ENCODE results near the gene TBC1D3E. TPM values are rescaled to one million over a fixed set of nuclear protein-coding genes. Genes with fewer than 3 reads are reported as not detected.
"Not testable (repeated sequence)": the region's sequence is repeated elsewhere in the genome, so short reads cannot be mapped to it uniquely, and the experiment has no call there.

TBC1D3E gene
- not detected in 2 replicates for total RNA-seq (2014; rRNA removed; shearing (Covaris generic))
- polyA plus RNA-seq (2016; fragmentation: Nextera tagmentation; extraction: Ambion mirVana) = not detected in 2 replicates
- long read RNA-seq = 0 reads

DNA sequence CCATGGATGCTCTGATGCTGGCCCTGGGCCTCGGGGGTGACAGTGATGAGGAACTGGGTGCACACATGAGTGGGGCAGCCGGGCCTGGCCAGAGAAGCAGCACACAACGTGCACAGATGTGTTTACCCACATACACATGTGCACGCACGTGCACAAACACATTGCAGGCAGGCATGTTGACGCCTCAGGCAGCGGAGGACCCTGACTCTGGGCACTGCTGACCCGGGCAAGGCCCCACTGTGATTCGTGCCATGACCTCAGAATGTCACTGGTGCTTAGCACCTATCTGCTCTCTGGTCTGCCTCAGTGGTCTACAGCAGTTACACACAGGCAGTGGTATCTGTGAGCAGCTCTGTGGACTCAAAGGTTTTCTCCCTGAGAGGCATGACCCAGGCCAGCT, at the start of gene TBC1D3E:
Gene TBC1D3E, plus strand, starts transcription at position 301 of the 400 bp plus-strand sequence. CDS start 1,545 bp downstream, outside the sequence.
- DNase-seq (ENCODE audit: low spot score); H3K36me3 ChIP-seq (ENCODE audit: insufficient read depth); H3K27me3 ChIP-seq (ENCODE audit: insufficient read depth); H3K4me1 ChIP-seq (ENCODE audit: insufficient read depth); H3K4me3 Mint-ChIP-seq; H3K9me2 ChIP-seq (ENCODE audit: insufficient read depth); H3K27ac Mint-ChIP-seq; H3K4me2 ChIP-seq; H3K36me3 Mint-ChIP-seq (ENCODE audit: low read depth); H2AFZ ChIP-seq; H3K4me3 ChIP-seq; H3F3A ChIP-seq (replicated peaks; ENCODE audit: low read depth); H3K4me1 Mint-ChIP-seq; H3K9me3 Mint-ChIP-seq; H4K20me1 ChIP-seq (replicated peaks; ENCODE audit: insufficient read depth); H3K79me2 ChIP-seq (replicated peaks; ENCODE audit: insufficient read depth); ATAC-seq; H3K27me3 Mint-ChIP-seq (ENCODE audit: insufficient read depth, low read depth, poor library complexity); H3K27ac ChIP-seq (ENCODE audit: low read depth): not testable (repeated sequence)

DNA sequence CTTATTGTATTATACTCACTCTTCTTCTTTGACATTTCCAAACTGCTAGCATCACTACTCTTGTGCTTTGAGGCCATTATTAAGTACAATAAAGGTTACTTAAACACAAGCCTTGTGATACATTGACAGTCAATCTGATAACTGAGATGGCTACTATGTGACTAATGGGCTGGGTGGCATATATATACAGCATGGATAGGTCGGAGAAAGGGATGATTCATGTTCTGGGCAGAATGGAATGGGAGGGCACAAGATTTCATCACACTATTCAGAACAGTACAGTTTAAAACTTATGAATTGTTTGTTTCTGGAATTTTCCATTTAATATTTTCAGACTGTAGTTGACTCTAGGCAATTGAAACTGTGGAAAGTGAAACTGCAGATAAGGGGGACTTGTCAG, 40.4 kb upstream of the TBC1D3E start:
- H3K79me2 ChIP-seq (replicated peaks; ENCODE audit: insufficient read depth); H3K4me3 ChIP-seq; H3K36me3 Mint-ChIP-seq (ENCODE audit: low read depth); H3K9me2 ChIP-seq (ENCODE audit: insufficient read depth); ATAC-seq; H3K9me3 Mint-ChIP-seq; DNase-seq (ENCODE audit: low spot score); H2AFZ ChIP-seq; H3F3A ChIP-seq (replicated peaks; ENCODE audit: low read depth); H3K4me1 Mint-ChIP-seq; H3K27ac Mint-ChIP-seq; H3K4me1 ChIP-seq (ENCODE audit: insufficient read depth); H3K4me3 Mint-ChIP-seq; H3K27me3 ChIP-seq (ENCODE audit: insufficient read depth); H3K27ac ChIP-seq (ENCODE audit: low read depth); H3K4me2 ChIP-seq; H3K27me3 Mint-ChIP-seq (ENCODE audit: insufficient read depth, low read depth, poor library complexity); H4K20me1 ChIP-seq (replicated peaks; ENCODE audit: insufficient read depth); H3K36me3 ChIP-seq (ENCODE audit: insufficient read depth): not testable (repeated sequence)

DNA sequence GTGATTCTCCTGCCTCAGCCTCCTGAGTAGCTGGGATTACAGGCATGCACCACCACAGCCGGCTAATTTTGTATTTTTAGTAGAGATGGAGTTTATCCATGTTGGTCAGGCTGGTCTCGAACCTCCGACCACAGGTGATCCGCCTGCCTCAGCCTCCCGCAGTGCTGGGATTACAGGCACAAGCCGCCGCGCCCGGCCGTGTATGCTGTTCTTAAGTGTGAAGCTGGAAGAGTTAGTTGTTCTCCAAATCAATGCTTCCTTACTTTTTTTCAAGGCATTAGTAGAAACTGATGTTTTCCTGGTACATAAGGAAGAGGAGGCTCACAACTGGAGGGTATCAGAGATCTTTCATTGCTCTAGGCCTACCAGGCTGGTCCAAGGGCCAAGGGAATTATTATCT, 39.6 kb upstream of the TBC1D3E start:
- H3K79me2 ChIP-seq (replicated peaks; ENCODE audit: insufficient read depth); DNase-seq (ENCODE audit: low spot score); H3K27me3 ChIP-seq (ENCODE audit: insufficient read depth); H2AFZ ChIP-seq; H3K4me1 ChIP-seq (ENCODE audit: insufficient read depth); H3K4me3 Mint-ChIP-seq; H3K36me3 Mint-ChIP-seq (ENCODE audit: low read depth); H3F3A ChIP-seq (replicated peaks; ENCODE audit: low read depth); H3K27ac Mint-ChIP-seq; H3K4me2 ChIP-seq; ATAC-seq; H3K27me3 Mint-ChIP-seq (ENCODE audit: insufficient read depth, low read depth, poor library complexity); H3K9me2 ChIP-seq (ENCODE audit: insufficient read depth); H3K4me3 ChIP-seq; H3K4me1 Mint-ChIP-seq; H3K9me3 Mint-ChIP-seq; H4K20me1 ChIP-seq (replicated peaks; ENCODE audit: insufficient read depth); H3K36me3 ChIP-seq (ENCODE audit: insufficient read depth); H3K27ac ChIP-seq (ENCODE audit: low read depth): not testable (repeated sequence)

DNA sequence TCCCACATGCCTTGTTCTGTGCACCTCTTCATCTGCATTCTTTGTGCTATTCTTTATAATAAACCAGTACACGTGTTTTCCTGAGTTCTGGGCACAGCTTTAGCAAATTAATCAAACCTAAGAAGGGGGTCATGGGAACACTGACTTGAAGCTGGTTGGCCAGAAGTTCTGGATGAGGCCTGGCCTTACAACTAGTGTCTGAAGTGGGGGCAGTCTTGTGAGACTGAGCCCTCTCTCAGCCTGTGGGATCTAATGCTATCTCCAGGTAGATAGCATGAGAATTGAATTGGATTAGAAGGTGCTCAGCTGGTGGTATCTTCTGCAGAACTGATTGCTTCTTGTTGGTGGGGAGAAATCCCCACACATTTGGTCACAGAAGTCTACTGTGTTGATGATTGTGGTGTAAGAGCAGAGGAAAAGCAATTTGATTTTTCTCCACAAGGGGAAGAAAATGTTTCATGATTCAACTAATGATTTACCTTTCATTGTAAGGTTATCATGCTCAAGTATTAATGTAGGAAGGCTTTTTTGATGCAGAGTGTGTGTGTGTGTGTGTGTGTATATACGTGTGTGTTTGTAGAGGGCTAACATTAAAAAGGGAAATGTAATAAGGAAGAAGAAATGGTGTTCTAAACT, 33.6 kb upstream of the TBC1D3E start:
- not testable (repeated sequence) for H3K79me2 ChIP-seq (replicated peaks; ENCODE audit: insufficient read depth); ATAC-seq; H3K4me3 ChIP-seq; H3K4me3 Mint-ChIP-seq; H3K27me3 Mint-ChIP-seq (ENCODE audit: insufficient read depth, low read depth, poor library complexity); DNase-seq (ENCODE audit: low spot score); H3K36me3 ChIP-seq (ENCODE audit: insufficient read depth); H2AFZ ChIP-seq; H3F3A ChIP-seq (replicated peaks; ENCODE audit: low read depth); H3K36me3 Mint-ChIP-seq (ENCODE audit: low read depth); H3K9me3 Mint-ChIP-seq; H4K20me1 ChIP-seq (replicated peaks; ENCODE audit: insufficient read depth); H3K27ac Mint-ChIP-seq; H3K4me2 ChIP-seq; H3K27ac ChIP-seq (ENCODE audit: low read depth); H3K4me1 ChIP-seq (ENCODE audit: insufficient read depth); H3K9me2 ChIP-seq (ENCODE audit: insufficient read depth); H3K27me3 ChIP-seq (ENCODE audit: insufficient read depth); H3K4me1 Mint-ChIP-seq

DNA sequence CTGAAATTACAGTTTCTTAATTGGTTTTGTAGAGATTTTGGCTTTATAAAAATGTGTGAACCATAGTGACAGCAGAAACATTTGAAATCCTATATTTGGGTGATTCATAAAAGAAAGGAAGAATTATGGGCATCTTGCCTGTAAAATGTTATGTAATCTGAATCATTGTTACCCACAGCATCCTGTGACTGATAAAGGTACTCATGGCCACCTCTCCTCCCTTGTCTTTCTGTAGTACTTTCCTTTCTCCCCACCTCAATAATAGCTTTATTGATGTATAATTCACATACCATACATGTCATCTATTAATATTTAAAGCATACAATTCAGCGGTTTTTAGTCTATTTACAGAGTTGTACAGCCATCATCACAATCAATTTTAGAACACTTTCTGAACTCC, 28.5 kb upstream of the TBC1D3E start:
- H3K36me3 ChIP-seq (ENCODE audit: insufficient read depth); H3K9me3 Mint-ChIP-seq; H3K79me2 ChIP-seq (replicated peaks; ENCODE audit: insufficient read depth); H3K9me2 ChIP-seq (ENCODE audit: insufficient read depth); H3K27ac ChIP-seq (ENCODE audit: low read depth); H3K4me3 Mint-ChIP-seq; H3K4me3 ChIP-seq; DNase-seq (ENCODE audit: low spot score); H3K27me3 ChIP-seq (ENCODE audit: insufficient read depth); H3K4me1 ChIP-seq (ENCODE audit: insufficient read depth); H3K4me2 ChIP-seq; H3K4me1 Mint-ChIP-seq; H3K27me3 Mint-ChIP-seq (ENCODE audit: insufficient read depth, low read depth, poor library complexity); H3F3A ChIP-seq (replicated peaks; ENCODE audit: low read depth); H4K20me1 ChIP-seq (replicated peaks; ENCODE audit: insufficient read depth); H2AFZ ChIP-seq; H3K36me3 Mint-ChIP-seq (ENCODE audit: low read depth); ATAC-seq; H3K27ac Mint-ChIP-seq: not testable (repeated sequence)

DNA sequence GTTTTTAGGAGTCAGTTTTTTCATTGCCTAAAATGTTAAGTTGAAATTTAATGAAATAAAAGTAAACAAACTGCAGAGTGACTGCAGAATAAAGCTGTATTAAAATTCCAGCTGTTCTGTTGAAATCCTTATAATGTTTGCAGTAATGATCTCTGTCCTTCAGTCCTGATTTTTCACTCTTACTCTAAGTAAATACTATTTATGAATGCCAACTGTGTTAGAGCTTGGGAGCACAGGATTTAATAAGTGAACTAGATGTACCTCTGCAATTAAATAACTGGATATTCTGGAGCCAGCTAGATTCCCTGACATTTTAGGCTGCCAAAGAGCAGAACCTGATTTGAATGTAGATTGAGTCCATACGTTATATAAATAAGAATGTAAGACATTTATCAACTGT, 7.9 kb upstream of the TBC1D3E start:
- not testable (repeated sequence) for H4K20me1 ChIP-seq (replicated peaks; ENCODE audit: insufficient read depth); H3K4me3 Mint-ChIP-seq; DNase-seq (ENCODE audit: low spot score); H3K4me3 ChIP-seq; H3K36me3 Mint-ChIP-seq (ENCODE audit: low read depth); H3K9me2 ChIP-seq (ENCODE audit: insufficient read depth); H3K4me2 ChIP-seq; H3K9me3 Mint-ChIP-seq; H3F3A ChIP-seq (replicated peaks; ENCODE audit: low read depth); H3K4me1 Mint-ChIP-seq; H3K27me3 ChIP-seq (ENCODE audit: insufficient read depth); H3K4me1 ChIP-seq (ENCODE audit: insufficient read depth); ATAC-seq; H3K36me3 ChIP-seq (ENCODE audit: insufficient read depth); H3K27ac ChIP-seq (ENCODE audit: low read depth); H3K27ac Mint-ChIP-seq; H2AFZ ChIP-seq; H3K79me2 ChIP-seq (replicated peaks; ENCODE audit: insufficient read depth); H3K27me3 Mint-ChIP-seq (ENCODE audit: insufficient read depth, low read depth, poor library complexity)

DNA sequence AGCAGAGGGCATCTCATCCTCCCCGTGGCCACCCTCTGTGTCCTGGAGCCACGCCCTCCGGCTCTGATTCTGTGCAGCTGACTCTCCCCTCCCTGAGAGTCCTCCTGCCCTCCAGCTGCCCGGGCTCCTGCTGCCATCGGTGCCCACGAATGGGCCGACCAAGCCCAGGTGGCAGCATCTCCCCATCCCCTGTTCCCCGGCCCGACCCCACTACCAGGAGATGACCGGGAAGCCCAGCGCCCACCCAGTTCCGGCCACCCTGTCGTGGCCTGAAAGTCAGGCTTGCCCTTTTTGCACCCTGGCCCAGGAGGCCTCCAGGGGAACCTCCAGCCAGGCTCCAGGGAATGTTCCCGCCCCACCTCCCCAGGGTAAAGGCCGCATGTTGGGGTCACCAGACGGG, 7.1 kb downstream of the TBC1D3E start:
- H3K27ac ChIP-seq (ENCODE audit: low read depth); ATAC-seq; DNase-seq (ENCODE audit: low spot score); H3K4me3 ChIP-seq; H3K4me2 ChIP-seq; H3K4me1 Mint-ChIP-seq; H3K4me3 Mint-ChIP-seq; H2AFZ ChIP-seq; H4K20me1 ChIP-seq (replicated peaks; ENCODE audit: insufficient read depth); H3K4me1 ChIP-seq (ENCODE audit: insufficient read depth); H3K27me3 Mint-ChIP-seq (ENCODE audit: insufficient read depth, low read depth, poor library complexity); H3K9me2 ChIP-seq (ENCODE audit: insufficient read depth); H3K9me3 Mint-ChIP-seq; H3K79me2 ChIP-seq (replicated peaks; ENCODE audit: insufficient read depth); H3K27ac Mint-ChIP-seq; H3K36me3 ChIP-seq (ENCODE audit: insufficient read depth); H3F3A ChIP-seq (replicated peaks; ENCODE audit: low read depth); H3K27me3 ChIP-seq (ENCODE audit: insufficient read depth); H3K36me3 Mint-ChIP-seq (ENCODE audit: low read depth): not testable (repeated sequence)

Data from GM23338 (cell line).